H9 (cell line): Measurements from ENCODE around the gene OR51A7. TPM values are rescaled to one million over a fixed set of nuclear protein-coding genes. Genes with fewer than 3 reads are reported as not detected.

Experiments
- DNase-seq: peaks from one replicate; pipeline ENCODE4 v3.0.0-alpha.2; 2017
- H2AFZ ChIP-seq: one replicate; pipeline ENCODE4 v1.6.1; 2013; ENCODE audit warnings: mild to moderate bottlenecking, low read length, control low read depth, moderate library complexity
- H2AK5ac ChIP-seq: 2 replicates; pipeline ENCODE4 v1.6.1; 2013; ENCODE audit warnings: low read length, control low read depth, mixed read lengths; ENCODE audit not compliant: insufficient read length
- H2BK120ac ChIP-seq: one replicate; pipeline ENCODE4 v1.6.1; 2013; ENCODE audit warnings: low read depth, mild to moderate bottlenecking, low read length, control low read depth, inconsistent platforms; ENCODE audit not compliant: poor library complexity, severe bottlenecking
- H2BK12ac ChIP-seq: 2 replicates; pipeline ENCODE4 v1.6.1; 2013; ENCODE audit warnings: low read length, control low read depth, mixed read lengths, low read depth; ENCODE audit not compliant: insufficient read length
- H2BK15ac ChIP-seq: 2 replicates; pipeline ENCODE4 v1.6.1; 2013; ENCODE audit warnings: low read depth, low read length, control low read depth
- H2BK20ac ChIP-seq: one replicate; pipeline ENCODE4 v1.6.1; 2013; ENCODE audit warnings: low read depth, mild to moderate bottlenecking, low read length, control low read depth, inconsistent platforms; ENCODE audit not compliant: poor library complexity, severe bottlenecking
- H2BK5ac ChIP-seq: 2 replicates; pipeline ENCODE4 v1.6.1; 2013; ENCODE audit warnings: low read length, control low read depth, mixed read lengths; ENCODE audit not compliant: insufficient read length
- H3K14ac ChIP-seq: 2 replicates; pipeline ENCODE4 v1.6.1; 2013; ENCODE audit warnings: low read length, control low read depth; ENCODE audit not compliant: insufficient read depth
- H3K18ac ChIP-seq: 2 replicates; pipeline ENCODE4 v1.6.1; 2013; ENCODE audit warnings: low read depth, mild to moderate bottlenecking, mixed read lengths, low read length, control low read depth; ENCODE audit not compliant: insufficient read length
- H3K23ac ChIP-seq: 2 replicates; pipeline ENCODE4 v1.6.1; 2013; ENCODE audit warnings: low read length, control low read depth, mixed read lengths, low read depth; ENCODE audit not compliant: insufficient read length
- H3K23me2 ChIP-seq: 2 replicates; pipeline ENCODE4 v1.6.1; 2013; ENCODE audit warnings: low read depth, mild to moderate bottlenecking, mixed read lengths, low read length, control low read depth; ENCODE audit not compliant: insufficient read length, poor library complexity, severe bottlenecking
- H3K27ac ChIP-seq: 2 replicates; pipeline ENCODE4 v1.5.1; 2013; ENCODE audit warnings: low read length, control low read depth, mixed read lengths, low read depth; ENCODE audit not compliant: insufficient read length
- H3K27me3 ChIP-seq: 2 replicates; pipeline ENCODE4 v1.6.1; 2013; ENCODE audit warnings: low read length, control low read depth, inconsistent platforms; ENCODE audit not compliant: insufficient read depth
- H3K4ac ChIP-seq: 2 replicates; pipeline ENCODE4 v1.6.1; 2013; ENCODE audit warnings: low read depth, mild to moderate bottlenecking, control low read depth, inconsistent platforms, low read length, moderate library complexity
- H3K4me1 ChIP-seq: 2 replicates; pipeline ENCODE4 v1.6.1; 2013; ENCODE audit warnings: low read length, control low read depth, inconsistent platforms; ENCODE audit not compliant: insufficient read depth
- H3K4me2 ChIP-seq: 2 replicates; pipeline ENCODE4 v1.6.1; 2013; ENCODE audit warnings: low read length, control low read depth, mixed read lengths; ENCODE audit not compliant: insufficient read length, insufficient read depth
- H3K56ac ChIP-seq: 2 replicates; pipeline ENCODE4 v1.6.1; 2013; ENCODE audit warnings: low read depth, mild to moderate bottlenecking, mixed read lengths, low read length, control low read depth; ENCODE audit not compliant: insufficient read length
- H3K79me1 ChIP-seq: 2 replicates; pipeline ENCODE4 v1.6.1; 2013; ENCODE audit warnings: low read depth, mild to moderate bottlenecking, moderate library complexity, low read length, control low read depth, inconsistent platforms; ENCODE audit not compliant: insufficient read depth, poor library complexity, severe bottlenecking
- H3K79me2 ChIP-seq: 2 replicates; pipeline ENCODE4 v1.6.1; 2013; ENCODE audit warnings: low read length, control low read depth, inconsistent platforms; ENCODE audit not compliant: insufficient read depth
- H3K9ac ChIP-seq: 2 replicates; pipeline ENCODE4 v1.6.1; 2013; ENCODE audit warnings: low read length, control low read depth, mixed read lengths; ENCODE audit not compliant: insufficient read length; ENCODE audit errors: extremely low read depth
- H3K9me3 ChIP-seq: one replicate; pipeline ENCODE4 v1.6.1; 2013; ENCODE audit warnings: low read depth, low read length, inconsistent platforms; ENCODE audit not compliant: control insufficient read depth
- H3T11ph ChIP-seq: one replicate; pipeline ENCODE4 v1.6.1; 2013; ENCODE audit warnings: mild to moderate bottlenecking, low read length, control low read depth, inconsistent platforms
- H4K20me1 ChIP-seq: one replicate; pipeline ENCODE4 v1.6.1; 2013; ENCODE audit not compliant: control insufficient read depth, insufficient read length, insufficient read depth
- H4K5ac ChIP-seq: 2 replicates; pipeline ENCODE4 v1.6.1; 2013; ENCODE audit warnings: low read depth, mild to moderate bottlenecking, mixed read lengths, low read length, control low read depth; ENCODE audit not compliant: insufficient read length
- H4K8ac ChIP-seq: replicated peaks from 2 replicates; pipeline ENCODE4 v1.6.1; 2013; ENCODE audit warnings: low read length, control low read depth, mixed read lengths, low read depth; ENCODE audit not compliant: insufficient read length
- H4K91ac ChIP-seq: 2 replicates; pipeline ENCODE4 v1.6.1; 2013; ENCODE audit warnings: low read depth, mild to moderate bottlenecking, moderate library complexity, mixed read lengths, low read length, control low read depth; ENCODE audit not compliant: insufficient read length
- H3K27ac Mint-ChIP-seq, 3 experiments: 2 replicates in 2 of 3; 3 replicates in 1 of 3; pipeline ENCODE4 v1.8.0; 2020 to 2021; ENCODE audit warnings: mixed read lengths in 3 of 3, mild to moderate bottlenecking in 1 of 3, moderate library complexity in 1 of 3
- H3K27me3 Mint-ChIP-seq: 2 replicates; pipeline ENCODE4 v1.8.0; 2021; ENCODE audit warnings: low read depth, mild to moderate bottlenecking, moderate library complexity, mixed read lengths
- H3K36me3 Mint-ChIP-seq, 3 experiments: 2 replicates in 2 of 3; 3 replicates in 1 of 3; pipeline ENCODE4 v1.8.0; 2020 to 2021; ENCODE audit warnings: low read depth in 3 of 3, mixed read lengths in 3 of 3; ENCODE audit not compliant: insufficient read depth in 1 of 3
- H3K4me1 Mint-ChIP-seq, 2 experiments: 2 replicates each; pipeline ENCODE4 v1.8.0; 2020; ENCODE audit warnings: mixed read lengths in 2 of 2
- H3K4me3 Mint-ChIP-seq, 2 experiments: 2 replicates in 1 of 2; 3 replicates in 1 of 2; pipeline ENCODE4 v1.8.0; 2020 to 2021; ENCODE audit warnings: mild to moderate bottlenecking in 2 of 2, mixed read lengths in 2 of 2, moderate library complexity in 1 of 2
- H3K9me3 Mint-ChIP-seq, 2 experiments: 2 replicates in 1 of 2; 3 replicates in 1 of 2; pipeline ENCODE4 v1.8.0; 2020; ENCODE audit warnings: mild to moderate bottlenecking in 2 of 2, mixed read lengths in 2 of 2, moderate library complexity in 1 of 2
- WGBS: extraction: QIAGEN DNeasy Blood & Tissue Kit; methylation state at CpG from one replicate; pipeline ENCODE4 v1.1.7; 2013; ENCODE audit warnings: missing lambda C conversion rate, low lambda C conversion rate, mixed read lengths; ENCODE audit not compliant: insufficient read length; ENCODE audit errors: extremely low coverage; 5-methylcytosine and 5-hydroxymethylcytosine counted together
- total RNA-seq: library from RNA; stranded (reverse); gene quantifications from 2 replicates; pipeline ENCODE4 v1.2.1, GENCODE V29; 2021
- TF ChIP-seq, protein P1 (sequence below): fragments of 200-600 bp; sonication (generic); conservative IDR thresholded peaks from 3 replicates; pipeline ENCODE4 v1.8.0; 2021; ENCODE audit warnings: antibody characterized with exemption, mild to moderate bottlenecking

Gene OR51A7
- total RNA-seq, 1 experiment from 2014 or later = not detected

DNA sequence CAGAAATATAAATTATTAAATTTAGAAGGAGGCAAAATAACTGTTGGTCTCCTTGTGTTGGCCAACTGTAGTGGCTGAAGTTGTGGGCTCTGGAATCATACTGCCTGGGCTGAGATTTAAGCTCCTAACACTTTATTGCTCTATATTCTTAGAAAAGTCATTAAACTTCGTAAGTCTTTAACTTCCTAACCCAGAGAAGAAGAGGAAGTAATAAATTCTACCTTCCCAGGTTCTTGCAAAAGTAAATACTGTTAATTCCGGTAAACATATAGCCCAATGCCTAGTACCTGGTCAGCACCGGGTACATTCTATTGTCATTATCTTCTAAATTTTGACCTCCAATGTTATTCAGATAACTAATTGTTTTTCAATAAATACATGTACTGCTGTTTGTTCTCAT, 17.4 kb upstream of the OR51A7 start:
- Histone ChIP-seq H2BK15ac (no peak overlapping the region), H3K27me3 (no peaks in the 10 kb centered on the region), H2BK5ac (no peak overlapping the region), H4K91ac (no peak overlapping the region), H3K4me2 (no peak overlapping the region), H3K27ac (no peak overlapping the region), H4K5ac (no peak overlapping the region), H2BK12ac (no peak overlapping the region), H2BK20ac (no peak overlapping the region), H3K4ac (no peak overlapping the region), H3K9me3 (no peaks in the 10 kb centered on the region), H3K79me1 (no peaks in the 10 kb centered on the region), H3T11ph (no peak overlapping the region), H3K18ac (no peak overlapping the region), H4K8ac (no peak overlapping the region), H3K9ac (no peak overlapping the region), H4K20me1 (no peaks in the 10 kb centered on the region), H2AFZ (no peak overlapping the region), H2BK120ac (no peak overlapping the region), H3K56ac (no peak overlapping the region), H3K79me2 (no peaks in the 10 kb centered on the region), H2AK5ac (no peak overlapping the region), H3K23ac (no peak overlapping the region), H3K23me2 (no peaks in the 10 kb centered on the region), H3K14ac (no peak overlapping the region), H3K4me1 (no peaks in the 10 kb centered on the region)
- H3K27me3 Mint-ChIP-seq = no peaks in the 10 kb centered on the region
- H3K27ac Mint-ChIP-seq = no peak overlapping the region
- H3K4me1 Mint-ChIP-seq = no peaks in the 10 kb centered on the region
- H3K9me3 Mint-ChIP-seq = no peaks in the 10 kb centered on the region
- H3K4me3 Mint-ChIP-seq = no peak overlapping the region
- H3K36me3 Mint-ChIP-seq = no peaks in the 10 kb centered on the region
- DNase-seq = no peak
- TF ChIP-seq, protein P1, sequence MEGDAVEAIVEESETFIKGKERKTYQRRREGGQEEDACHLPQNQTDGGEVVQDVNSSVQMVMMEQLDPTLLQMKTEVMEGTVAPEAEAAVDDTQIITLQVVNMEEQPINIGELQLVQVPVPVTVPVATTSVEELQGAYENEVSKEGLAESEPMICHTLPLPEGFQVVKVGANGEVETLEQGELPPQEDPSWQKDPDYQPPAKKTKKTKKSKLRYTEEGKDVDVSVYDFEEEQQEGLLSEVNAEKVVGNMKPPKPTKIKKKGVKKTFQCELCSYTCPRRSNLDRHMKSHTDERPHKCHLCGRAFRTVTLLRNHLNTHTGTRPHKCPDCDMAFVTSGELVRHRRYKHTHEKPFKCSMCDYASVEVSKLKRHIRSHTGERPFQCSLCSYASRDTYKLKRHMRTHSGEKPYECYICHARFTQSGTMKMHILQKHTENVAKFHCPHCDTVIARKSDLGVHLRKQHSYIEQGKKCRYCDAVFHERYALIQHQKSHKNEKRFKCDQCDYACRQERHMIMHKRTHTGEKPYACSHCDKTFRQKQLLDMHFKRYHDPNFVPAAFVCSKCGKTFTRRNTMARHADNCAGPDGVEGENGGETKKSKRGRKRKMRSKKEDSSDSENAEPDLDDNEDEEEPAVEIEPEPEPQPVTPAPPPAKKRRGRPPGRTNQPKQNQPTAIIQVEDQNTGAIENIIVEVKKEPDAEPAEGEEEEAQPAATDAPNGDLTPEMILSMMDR = no peak
- no CpG with 5 or more reads among the region's 3 CpGs for WGBS
